C4-2B (cell line): ENCODE results near the gene PHF5A.

Experiments used
- CTCF ChIP-seq: fragments of 450-650 bp; conservative IDR thresholded peaks from 2 replicates; pipeline ENCODE4 v1.5.1; 2017; ENCODE audit warnings: mild to moderate bottlenecking
- ZFX ChIP-seq: fragments of 450-650 bp; IDR thresholded peaks from 2 replicates; pipeline ENCODE4 v1.6.1; 2017

GRCh38 chr22:41437198-41437597, 31.3 kb downstream of the PHF5A start:
- TF ChIP-seq CTCF (no peak), ZFX (no peak)
